Stomach smooth muscle (tissue), 2 donors: Measurements from ENCODE around the gene MAPK1.
"Not testable (repeated sequence)": the region's sequence is repeated elsewhere in the genome, so short reads cannot be mapped to it uniquely, and the experiment has no call there.

Source experiments
- H3K27ac ChIP-seq: one replicate; pipeline ENCODE4 v1.7.0; 2013; ENCODE audit warnings: mild to moderate bottlenecking, low read length, inconsistent platforms
- H3K27me3 ChIP-seq, 2 donors: one replicate each; pipeline ENCODE4 v1.7.0; 2013; ENCODE audit warnings: low read length in 2 of 2; ENCODE audit not compliant: insufficient read depth in 2 of 2, control insufficient read depth in 1 of 2
- H3K36me3 ChIP-seq, 2 donors: one replicate each; pipeline ENCODE4 v1.7.0; 2013; ENCODE audit warnings: low read length in 2 of 2; ENCODE audit not compliant: control insufficient read depth in 2 of 2, insufficient read depth in 2 of 2
- H3K4me1 ChIP-seq: one replicate; pipeline ENCODE4 v1.7.0; 2013; ENCODE audit warnings: low read length; ENCODE audit not compliant: control insufficient read depth, insufficient read depth
- H3K4me3 ChIP-seq, 2 donors: one replicate each; pipeline ENCODE4 v1.7.0; 2013; ENCODE audit warnings: low read length in 2 of 2
- H3K9ac ChIP-seq, 2 donors: one replicate each; pipeline ENCODE4 v1.7.0; 2013; ENCODE audit warnings: low read length in 2 of 2, mild to moderate bottlenecking in 1 of 2
- H3K9me3 ChIP-seq, 2 donors: one replicate each; pipeline ENCODE4 v1.7.0; 2013; ENCODE audit warnings: low read length in 2 of 2; ENCODE audit not compliant: control insufficient read depth in 2 of 2
- donor health status: healthy.
- donor health status: Pancreatic carcinoma.

MAPK1 gene

GRCh38 chr22:21720191-21720859, 147.1 kb downstream of the MAPK1 start:
- H3K9ac ChIP-seq, H3K9me3 ChIP-seq, H3K27ac ChIP-seq, H3K27me3 ChIP-seq, H3K36me3 ChIP-seq, H3K4me1 ChIP-seq, H3K4me3 ChIP-seq: not testable (repeated sequence)

- H3K9me3 ChIP-seq, result no peaks in the 10 kb centered on the region
- H3K9ac ChIP-seq, result no peak overlapping the region
- no peaks in the 10 kb centered on the region for H3K4me1 ChIP-seq
- no peak overlapping the region for H3K27ac ChIP-seq
- H3K4me3 ChIP-seq, result no peak overlapping the region
- no peaks in the 10 kb centered on the region for H3K36me3 ChIP-seq
- H3K27me3 ChIP-seq, result no peaks in the 10 kb centered on the region
Observed at GRCh38 chr22:21719024-21719423, 148.4 kb downstream of the MAPK1 start.

- Histone ChIP-seq H3K9me3 (no peaks in the 10 kb centered on the region), H3K9ac (no peak overlapping the region), H3K4me1 (peaks cover 4% of the 10 kb centered on the region), H3K36me3 (no peaks in the 10 kb centered on the region), H3K27me3 (no peaks in the 10 kb centered on the region), H3K4me3 (no peak overlapping the region), H3K27ac (no peak overlapping the region)
Observed at GRCh38 chr22:21718499-21718898, 148.9 kb downstream of the MAPK1 start.

- not testable (repeated sequence) for H3K4me3 ChIP-seq, H3K36me3 ChIP-seq, H3K9ac ChIP-seq, H3K27ac ChIP-seq, H3K27me3 ChIP-seq, H3K9me3 ChIP-seq
- peaks cover 11% of the 10 kb centered on the region for H3K4me1 ChIP-seq
Observed at GRCh38 chr22:21716395-21717122, 150.9 kb downstream of the MAPK1 start.

- Histone ChIP-seq H3K4me3 (no peak overlapping the region), H3K9ac (no peak overlapping the region), H3K9me3 (no peaks in the 10 kb centered on the region), H3K36me3 (peaks cover 0 to 5% of the 10 kb centered on the region in 2 donors), H3K27ac (no peak overlapping the region), H3K27me3 (no peaks in the 10 kb centered on the region), H3K4me1 (peaks cover 11% of the 10 kb centered on the region)
Observed at GRCh38 chr22:21714786-21715185, 152.7 kb downstream of the MAPK1 start.

GRCh38 chr22:21714059-21714770, 153.2 kb downstream of the MAPK1 start:
- Histone ChIP-seq H3K4me1 (peaks cover 11% of the 10 kb centered on the region), H3K27me3 (no peaks in the 10 kb centered on the region), H3K9me3 (no peaks in the 10 kb centered on the region), H3K9ac (no peak overlapping the region), H3K27ac (no peak overlapping the region), H3K4me3 (no peak overlapping the region), H3K36me3 (peaks cover 0 to 8% of the 10 kb centered on the region in 2 donors)

- Histone ChIP-seq H3K9me3 (no peaks in the 10 kb centered on the region), H3K27me3 (no peaks in the 10 kb centered on the region), H3K36me3 (peaks cover 0 to 8% of the 10 kb centered on the region in 2 donors), H3K4me1 (peaks cover 11% of the 10 kb centered on the region), H3K9ac (peak overlapping the region; percentile 26 to 42), H3K27ac (no peak overlapping the region), H3K4me3 (peak overlapping the region; percentile 57 to 70)
Observed at GRCh38 chr22:21713428-21714058, 153.9 kb downstream of the MAPK1 start.

GRCh38 chr22:21712751-21713427, 154.6 kb downstream of the MAPK1 start:
- Histone ChIP-seq H3K9ac (peak overlapping the region; percentile 26 to 42), H3K27me3 (no peaks in the 10 kb centered on the region), H3K36me3 (peaks cover 0 to 8% of the 10 kb centered on the region in 2 donors), H3K4me1 (peaks cover 13% of the 10 kb centered on the region), H3K27ac (no peak overlapping the region), H3K4me3 (peak overlapping the region; percentile 57 to 70), H3K9me3 (no peaks in the 10 kb centered on the region)

GRCh38 chr22:21711851-21712250, 155.6 kb downstream of the MAPK1 start:
- peaks cover 0 to 8% of the 10 kb centered on the region in 2 donors for H3K36me3 ChIP-seq
- no peaks in the 10 kb centered on the region for H3K9me3 ChIP-seq
- H3K4me3 ChIP-seq, result no peak overlapping the region
- H3K9ac ChIP-seq, result no peak overlapping the region
- no peaks in the 10 kb centered on the region for H3K27me3 ChIP-seq
- no peak overlapping the region for H3K27ac ChIP-seq
- H3K4me1 ChIP-seq, result peaks cover 16% of the 10 kb centered on the region

GRCh38 chr22:21710156-21710555, 157.3 kb downstream of the MAPK1 start:
- H3K27me3 ChIP-seq, result no peaks in the 10 kb centered on the region
- H3K4me3 ChIP-seq, result no peak overlapping the region
- no peak overlapping the region for H3K27ac ChIP-seq
- no peak overlapping the region for H3K9ac ChIP-seq
- no peaks in the 10 kb centered on the region for H3K9me3 ChIP-seq
- peaks cover 0 to 8% of the 10 kb centered on the region in 2 donors for H3K36me3 ChIP-seq
- peaks cover 16% of the 10 kb centered on the region for H3K4me1 ChIP-seq
